ENCODE measurements around the gene COX4I1.
A peak's percentile ranks its signal among the peaks of the same experiment; 100 is the strongest.
"Not testable (repeated sequence)": the region's sequence is repeated elsewhere in the genome, so short reads cannot be mapped to it uniquely, and the experiment has no call there.

Gene COX4I1

GRCh38 chr16:85805442-85806045 lies 6.0 kb downstream of the COX4I1 start:
- no peak for DNase-seq

DNA sequence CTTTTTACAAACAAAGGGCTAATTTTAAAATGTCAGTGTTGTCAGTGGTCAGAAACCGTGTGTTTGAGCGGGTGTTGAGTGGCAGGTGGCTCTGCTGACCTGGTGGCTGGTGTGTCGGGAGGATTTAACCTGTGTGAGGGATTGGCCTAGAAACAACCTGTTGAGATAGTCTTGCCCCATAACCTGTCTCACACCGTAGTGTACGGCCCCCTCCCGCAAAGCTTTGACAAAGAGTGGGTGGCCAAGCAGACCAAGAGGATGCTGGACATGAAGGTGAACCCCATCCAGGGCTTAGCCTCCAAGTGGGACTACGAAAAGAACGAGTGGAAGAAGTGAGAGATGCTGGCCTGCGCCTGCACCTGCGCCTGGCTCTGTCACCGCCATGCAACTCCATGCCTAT lies 7.0 kb downstream of the COX4I1 start:
- DNase-seq = no peak

- DNase-seq = not testable (repeated sequence)
These were observed 7.8 kb downstream of the COX4I1 start for GRCh38 chr16:85807340-85807739.

DNA sequence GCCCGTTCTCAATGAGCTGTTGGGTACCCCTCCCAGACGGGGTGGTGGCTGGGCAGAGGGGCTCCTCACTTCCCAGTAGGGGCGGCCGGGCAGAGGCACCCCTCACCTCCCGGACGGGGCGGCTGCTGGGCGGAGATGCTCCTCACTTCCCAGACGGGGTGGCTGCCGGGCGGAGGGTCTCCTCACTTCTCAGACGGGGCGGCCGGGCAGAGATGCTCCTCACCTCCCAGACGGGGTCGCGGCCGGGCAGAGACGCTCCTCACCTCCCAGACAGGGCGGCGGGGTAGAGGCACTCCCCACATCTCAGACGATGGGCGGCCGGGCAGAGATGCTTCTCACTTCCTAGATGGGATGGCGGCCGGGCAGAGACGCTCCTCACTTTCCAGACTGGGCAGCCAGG lies 8.6 kb downstream of the COX4I1 start:
- not testable (repeated sequence) for DNase-seq

DNA sequence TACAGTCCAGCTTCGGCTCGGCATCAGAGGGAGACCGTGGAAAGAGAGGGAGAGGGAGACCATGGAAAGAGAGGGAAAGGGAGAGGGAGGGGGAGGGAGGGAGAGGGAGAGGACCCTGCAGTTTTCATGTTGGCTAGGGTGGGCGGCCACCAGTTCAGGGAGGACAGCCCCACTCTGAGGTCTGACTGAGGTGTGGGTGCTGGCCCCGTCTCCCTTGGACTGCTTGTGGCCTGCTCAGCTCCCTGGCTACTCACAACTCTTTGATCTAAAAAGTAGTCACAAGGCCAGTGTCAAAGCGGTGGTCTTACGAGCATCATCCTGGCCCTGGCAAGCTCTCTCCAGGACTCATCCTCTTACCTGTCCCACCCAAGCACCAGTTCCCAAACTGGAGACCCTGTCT lies 9.4 kb downstream of the COX4I1 start:
- DNase-seq = no peak

GRCh38 chr16:85809645-85810044 lies 10.2 kb downstream of the COX4I1 start:
- no peak for DNase-seq

- DNase-seq = no peak
These were observed 10.7 kb downstream of the COX4I1 start for GRCh38 chr16:85810097-85810741.

DNA sequence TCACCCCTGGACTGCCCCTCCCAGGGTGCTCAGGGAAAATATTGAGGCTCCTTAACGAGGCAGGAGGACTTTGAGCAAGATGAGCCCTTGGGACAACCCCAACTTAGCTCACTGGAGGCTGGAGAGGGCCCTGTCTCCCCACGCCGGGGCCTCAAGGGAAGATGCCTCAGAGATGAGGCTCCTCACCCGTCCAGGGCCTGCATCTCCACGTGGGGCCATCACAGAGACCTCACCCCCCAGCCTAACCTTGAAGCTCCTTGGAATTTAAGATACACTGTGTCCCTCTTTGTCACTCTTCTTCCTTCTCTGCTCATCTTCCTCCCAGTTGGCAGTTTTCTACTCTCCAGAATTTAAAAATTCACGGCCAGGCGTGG lies 11.2 kb downstream of the COX4I1 start:
- no peak for DNase-seq

DNA sequence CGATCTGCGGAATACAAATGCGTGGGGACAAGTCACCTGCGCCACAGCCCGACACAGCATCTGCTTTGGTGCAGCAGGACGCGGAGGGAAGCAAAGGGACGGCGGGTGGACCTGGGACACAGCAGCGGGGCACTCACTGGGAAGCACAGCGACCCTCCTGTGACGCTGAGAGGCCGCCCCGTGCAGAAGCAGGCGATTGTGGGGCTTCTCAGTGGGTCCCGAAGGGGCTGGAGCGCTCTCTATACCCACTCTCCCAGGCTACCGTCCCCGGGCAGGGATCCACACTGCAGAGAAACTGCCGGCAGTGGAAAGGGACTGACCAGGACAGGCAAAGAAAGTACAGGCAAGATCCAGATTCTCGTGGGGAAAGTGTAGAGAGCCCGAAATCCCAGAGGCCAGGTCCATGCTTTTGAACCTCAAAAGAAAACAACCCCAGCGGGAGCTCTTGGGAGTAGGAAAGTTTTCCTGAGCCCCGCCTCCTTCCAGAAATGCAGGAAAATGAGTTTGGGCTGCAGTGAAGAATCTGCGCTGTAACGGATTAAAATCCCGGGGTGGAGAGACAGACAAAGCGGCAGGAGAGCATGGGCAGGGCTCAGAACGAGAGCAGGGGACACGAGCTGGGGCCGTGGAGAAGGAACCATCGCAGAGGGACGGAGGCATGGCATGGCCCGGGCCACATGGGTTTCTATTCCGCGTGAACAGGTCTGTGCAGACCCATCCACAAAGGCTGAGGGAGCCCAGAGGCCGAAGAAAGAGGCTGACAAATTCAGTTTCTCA lies 12.7 kb downstream of the COX4I1 start:
- DNase-seq = no peak

- no peak for DNase-seq
These were observed 13.6 kb downstream of the COX4I1 start for GRCh38 chr16:85812811-85813700.

- DNase-seq = no peak
These were observed 16.7 kb downstream of the COX4I1 start for GRCh38 chr16:85816159-85816558.

DNA sequence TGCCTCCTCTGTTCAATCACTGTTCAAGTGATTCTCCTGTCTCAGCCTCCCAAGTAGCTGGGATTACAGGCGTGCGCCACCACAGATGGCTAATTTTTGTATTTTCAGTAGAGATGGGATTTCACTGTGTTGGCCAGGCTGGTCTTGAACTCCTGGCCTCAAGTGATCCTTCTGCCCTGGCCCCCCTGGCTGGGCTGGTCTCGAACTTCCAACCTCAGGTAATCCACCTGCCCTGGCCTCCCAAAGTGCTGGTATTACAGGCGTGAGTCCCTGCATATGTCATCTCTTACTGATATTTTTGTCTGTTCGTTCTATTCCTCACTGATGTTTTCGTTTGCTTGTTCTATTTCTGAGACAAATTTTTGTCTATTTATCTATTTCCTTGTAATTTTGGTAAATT lies 17.7 kb downstream of the COX4I1 start:
- DNase-seq = not testable (repeated sequence)

DNA sequence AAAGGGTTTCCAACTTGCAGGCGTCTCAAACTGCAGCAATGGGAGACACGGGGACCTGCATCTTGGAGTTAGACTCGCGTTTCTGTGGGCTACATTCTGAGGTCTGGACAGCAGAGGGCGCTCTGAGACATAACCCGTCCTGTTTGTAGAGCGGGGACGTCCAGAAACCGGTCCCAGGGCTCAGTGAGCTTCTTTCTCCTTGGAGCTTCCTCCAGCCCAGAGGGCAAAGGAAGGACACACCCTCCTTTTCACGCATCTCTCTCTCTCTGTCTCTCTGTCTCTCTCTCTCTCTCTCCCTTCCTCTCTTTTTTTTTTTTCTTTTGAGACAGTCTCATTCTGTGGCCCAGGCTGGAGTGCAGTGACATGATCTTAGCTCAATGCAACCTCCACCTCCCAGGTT lies 19.8 kb downstream of the COX4I1 start:
- peak; percentile 82 for DNase-seq

GRCh38 chr16:85819771-85820170 lies 20.3 kb downstream of the COX4I1 start:
- DNase-seq = no peak

GRCh38 chr16:85820604-85821372 lies 21.3 kb downstream of the COX4I1 start:
- no peak for DNase-seq

DNA sequence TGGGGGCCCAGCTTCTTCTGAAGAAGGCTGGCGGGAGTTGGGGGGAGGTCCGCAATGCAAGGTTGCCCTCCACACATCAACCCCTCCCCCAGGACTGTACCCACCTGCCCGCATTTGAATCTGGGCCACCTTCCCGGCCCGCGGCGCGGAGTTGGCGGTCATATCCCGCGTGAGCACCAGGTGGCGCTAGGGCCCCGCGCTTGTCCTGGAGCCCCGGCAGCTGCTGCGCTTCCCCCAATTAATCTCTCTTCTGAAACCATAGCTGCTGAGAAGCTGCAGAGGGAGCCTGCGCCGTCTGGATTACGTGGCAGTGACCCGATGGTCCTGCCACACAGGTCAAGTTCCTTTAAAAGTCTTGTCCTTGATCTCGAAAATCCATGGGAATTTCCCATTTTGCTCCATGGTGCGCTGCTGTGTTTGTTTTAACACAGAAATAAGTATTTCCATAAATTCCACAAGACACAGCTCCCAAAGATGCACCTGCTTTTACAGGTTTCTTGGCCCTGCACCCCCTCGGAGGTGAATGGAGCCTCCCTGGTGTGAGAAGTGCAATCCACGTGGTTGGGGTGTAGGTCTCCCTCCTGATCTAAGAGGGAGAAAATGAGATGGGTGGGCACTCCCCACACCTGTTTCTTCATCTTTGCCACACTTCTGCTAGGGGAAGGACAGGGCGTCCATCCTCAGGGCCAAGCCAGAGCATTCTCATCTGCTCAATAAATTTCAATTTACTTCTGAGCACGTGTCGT lies 22.1 kb downstream of the COX4I1 start:
- peak; percentile 77 for DNase-seq

GRCh38 chr16:85822145-85822544 lies 22.6 kb downstream of the COX4I1 start:
- DNase-seq = no peak

DNA sequence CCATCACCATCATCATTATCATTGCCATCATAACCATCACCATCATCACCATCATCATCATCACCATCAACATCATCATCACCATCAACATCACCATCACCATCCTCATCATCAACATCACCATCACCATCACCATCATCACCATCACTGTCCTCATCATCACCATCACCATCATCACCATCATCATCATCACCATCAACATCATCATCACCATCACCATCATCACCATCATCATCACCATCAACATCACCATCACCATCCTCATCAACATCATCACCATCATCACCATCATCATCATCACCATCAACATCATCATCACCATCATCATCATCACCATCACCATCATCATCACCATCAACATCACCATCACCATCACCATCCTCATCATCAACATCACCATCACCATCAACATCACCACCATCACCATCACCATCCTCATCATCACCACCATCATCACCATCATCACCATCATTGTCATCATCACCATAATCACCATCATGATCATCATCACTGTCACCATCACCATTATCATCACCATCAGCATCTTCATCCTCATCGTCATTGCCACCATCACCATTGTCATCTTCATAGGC lies 23.9 kb downstream of the COX4I1 start:
- no peak for DNase-seq

DNA sequence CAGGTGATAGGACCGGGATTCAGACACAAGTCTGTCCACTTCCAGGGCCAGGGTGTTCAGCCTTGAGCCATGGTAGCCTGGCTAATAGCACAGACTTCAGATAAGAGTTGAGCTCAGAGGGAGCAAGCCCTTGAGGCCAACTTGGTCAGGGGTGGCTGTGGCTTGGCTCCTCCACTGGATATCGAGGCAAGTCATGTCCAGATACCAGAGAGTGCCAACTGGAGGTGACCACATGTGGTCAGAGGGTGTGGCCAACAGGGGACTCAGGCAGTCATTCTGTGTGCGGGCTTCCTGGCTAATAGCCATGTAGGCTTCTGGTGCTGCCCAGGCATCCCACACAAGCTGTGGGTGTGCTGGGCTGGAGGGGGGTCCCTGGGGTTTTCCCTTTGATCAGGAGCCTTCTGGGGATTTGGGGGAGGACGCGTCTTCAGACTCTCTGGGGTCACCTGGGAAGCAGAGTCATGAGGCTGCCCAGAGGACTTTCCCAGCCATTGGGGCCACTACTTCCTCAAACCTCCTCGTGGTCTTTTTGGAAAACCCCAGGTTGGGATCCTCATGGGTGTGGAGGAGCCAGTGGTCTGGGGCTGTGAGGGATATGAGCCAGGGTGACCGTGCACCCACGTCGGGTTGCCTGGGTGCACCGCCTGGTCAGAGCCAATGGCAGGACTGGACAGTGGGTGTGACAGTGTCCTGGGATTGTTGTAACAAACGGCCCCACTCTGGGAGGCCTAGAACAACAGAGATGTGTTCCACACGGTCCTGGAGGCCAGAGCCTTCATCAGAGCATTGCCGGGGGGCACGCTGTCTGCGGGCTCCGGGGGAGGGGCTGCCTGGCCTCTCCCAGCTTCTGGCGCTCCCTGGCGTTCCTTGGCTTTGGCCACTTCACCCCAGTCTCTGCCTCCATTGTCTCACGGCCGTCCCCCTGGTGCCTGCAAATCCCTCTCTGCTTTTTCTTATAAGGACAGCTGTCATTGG lies 25.0 kb downstream of the COX4I1 start:
- no peak for DNase-seq

DNA sequence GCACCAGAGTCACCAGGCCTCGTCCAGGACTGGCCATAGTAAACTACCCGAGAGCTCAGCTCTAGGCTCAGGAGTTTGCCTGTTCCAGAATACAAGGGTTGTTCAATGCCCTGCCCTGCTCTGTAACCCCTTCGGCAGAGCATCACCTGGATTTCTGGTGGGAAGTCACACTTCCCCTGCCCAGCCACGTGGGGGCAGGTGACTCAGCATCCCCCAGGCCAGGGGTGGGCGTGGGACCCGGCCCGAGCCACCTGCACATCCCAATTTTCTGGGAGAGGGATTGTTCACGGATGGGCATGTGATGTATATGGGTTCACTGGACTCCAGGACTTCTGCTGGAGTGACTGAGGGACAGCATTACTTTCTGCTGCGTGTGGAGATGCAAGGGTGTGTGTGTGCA lies 25.8 kb downstream of the COX4I1 start:
- DNase-seq = no peak
